NCI-H1436 treated with DMSO at 0.1 percent for 48 hours (cell line): ENCODE measurements around the gene DACT2.

ENCODE experiments used
- DNase-seq: peaks from one replicate; lab custom pipeline; 2025; lab: John Stamatoyannopoulos, UW

The DACT2 gene

DNA sequence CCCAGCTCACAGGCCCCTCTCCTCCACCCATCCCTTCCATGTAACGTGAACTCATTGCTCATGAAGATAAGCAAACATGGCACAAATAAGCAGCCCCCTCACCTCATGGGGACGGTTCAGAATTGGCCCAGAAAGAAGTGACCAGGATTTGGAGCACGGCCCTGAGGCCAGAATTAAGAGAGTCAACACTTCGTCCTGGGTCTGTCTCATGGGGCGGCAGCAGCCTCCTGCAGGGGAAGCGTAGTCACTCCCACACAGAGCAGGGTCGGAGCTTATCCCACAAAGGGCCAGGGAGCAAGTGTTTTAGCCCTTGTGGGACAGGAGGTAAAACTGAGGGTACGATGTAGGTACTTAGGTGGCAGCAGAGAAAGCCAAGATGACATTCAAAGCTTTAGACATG is 28.6 kb upstream of the DACT2 start:
- DNase-seq, result no peak

- DNase-seq, result no peak
These were observed 28.0 kb upstream of the DACT2 start for GRCh38 chr6:168347615-168348014.

GRCh38 chr6:168347053-168347452 is 27.5 kb upstream of the DACT2 start:
- DNase-seq, result no peak

- no peak for DNase-seq
These were observed 26.5 kb upstream of the DACT2 start for GRCh38 chr6:168345896-168346754.

- no peak for DNase-seq
These were observed 25.7 kb upstream of the DACT2 start for GRCh38 chr6:168345266-168345665.

DNA sequence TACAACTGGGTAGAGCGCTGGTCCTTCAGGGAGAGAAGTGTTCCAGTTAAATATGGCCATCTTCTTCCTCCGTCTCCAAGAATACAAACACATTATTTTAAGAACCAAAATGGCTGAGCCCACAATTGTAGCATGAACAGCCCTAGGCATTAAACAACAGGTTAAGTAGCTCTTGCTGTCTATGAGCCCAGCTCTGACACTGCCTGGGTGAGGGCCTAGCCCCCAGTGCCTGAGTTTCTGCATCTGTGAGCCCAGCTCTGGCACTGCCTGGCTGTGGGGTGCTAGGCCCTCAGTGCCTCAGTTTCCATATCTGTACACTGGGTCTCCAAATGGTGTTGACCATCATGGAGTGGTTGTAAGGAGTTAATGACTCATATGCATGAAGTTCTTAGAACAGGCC is 24.8 kb upstream of the DACT2 start:
- no peak for DNase-seq

GRCh38 chr6:168343239-168344150 is 23.9 kb upstream of the DACT2 start:
- no peak for DNase-seq

GRCh38 chr6:168342636-168343035 is 23.1 kb upstream of the DACT2 start:
- no peak for DNase-seq

DNA sequence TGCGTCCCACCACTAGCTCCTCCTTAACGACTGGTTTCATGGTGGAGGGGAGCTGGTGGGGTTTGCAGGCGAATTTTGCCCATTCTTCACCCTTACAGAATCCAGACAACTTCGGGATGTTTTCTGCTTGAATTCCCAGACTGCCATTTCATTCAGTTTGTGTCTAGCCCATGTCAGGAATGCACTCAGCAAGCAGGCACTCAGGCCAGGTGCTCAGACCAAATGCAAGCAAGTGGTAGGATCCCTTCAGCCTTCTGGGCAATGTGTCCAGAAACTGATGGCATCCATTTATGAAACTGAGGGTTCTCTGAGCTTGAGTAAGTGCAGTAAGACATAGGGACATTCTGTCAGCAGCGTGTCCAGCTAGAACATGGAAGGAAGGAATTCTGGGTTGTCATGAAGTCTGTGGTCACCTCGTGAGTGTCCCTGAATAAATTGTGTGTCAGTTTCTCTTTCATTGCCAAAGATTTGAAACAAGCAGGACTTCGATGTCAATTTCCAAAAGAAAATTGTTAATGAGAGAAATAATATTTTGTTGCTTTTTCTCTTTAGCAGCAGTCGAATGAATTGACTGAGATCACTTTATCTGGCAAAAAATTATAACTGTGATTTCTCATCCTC is 21.8 kb upstream of the DACT2 start:
- no peak for DNase-seq

DNA sequence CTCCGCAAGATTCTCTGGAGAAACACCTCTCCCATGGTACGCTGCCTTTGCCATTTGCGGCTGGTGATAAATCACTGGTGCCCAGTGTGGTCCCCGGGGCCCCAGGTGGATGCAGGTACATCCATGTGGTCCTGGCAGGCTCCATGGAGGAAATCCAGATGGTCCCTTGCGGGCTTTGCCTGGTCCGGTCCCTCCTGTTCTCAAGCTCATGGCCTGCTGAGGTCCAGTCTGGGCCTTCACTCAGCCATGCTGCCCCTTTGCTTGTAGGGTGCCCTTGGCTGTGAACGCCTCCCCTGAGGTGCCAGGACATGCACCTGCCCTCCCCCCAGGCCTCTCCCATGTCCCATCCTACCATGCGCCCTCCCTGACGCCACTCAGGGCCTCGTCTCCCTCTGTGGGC is 21.2 kb upstream of the DACT2 start:
- DNase-seq, result no peak

DNA sequence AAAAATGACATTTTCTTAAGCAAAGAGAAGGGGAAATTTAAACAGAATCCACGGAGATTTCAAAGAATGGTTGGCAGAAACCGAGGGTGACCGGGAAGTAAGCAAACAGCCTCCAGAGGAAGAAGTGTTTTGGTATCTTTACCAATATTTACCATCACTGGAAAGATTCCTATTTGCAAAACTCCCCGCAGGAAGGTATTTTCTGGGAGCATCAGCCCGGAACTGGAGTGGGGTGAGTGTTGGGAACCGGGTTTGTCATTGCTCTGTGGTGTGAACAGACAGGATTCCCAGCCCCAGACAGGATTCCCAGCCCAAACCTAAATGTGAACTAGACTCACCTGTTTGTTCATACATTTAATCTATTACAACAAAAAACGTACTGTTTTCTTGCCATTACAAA is 19.2 kb upstream of the DACT2 start:
- no peak for DNase-seq

DNA sequence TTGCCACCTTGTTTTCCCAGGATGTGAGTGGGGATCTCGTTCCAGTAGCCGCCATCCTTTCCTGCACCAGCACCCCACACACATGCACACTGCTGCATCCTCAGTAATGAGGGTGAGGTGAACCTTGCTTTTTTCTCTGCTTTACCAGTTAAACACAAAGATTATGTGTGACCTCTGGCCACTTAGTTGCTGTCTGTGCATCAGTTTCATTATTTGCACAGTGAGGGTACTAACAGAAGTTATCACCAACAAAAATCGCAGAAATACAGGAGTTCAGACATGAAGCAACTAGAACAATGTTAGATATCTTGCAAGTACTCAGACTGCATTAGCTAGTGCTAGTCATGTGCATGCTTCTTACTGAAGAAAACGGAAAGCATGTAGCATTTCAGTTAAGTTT is 17.4 kb upstream of the DACT2 start:
- DNase-seq, result no peak

DNA sequence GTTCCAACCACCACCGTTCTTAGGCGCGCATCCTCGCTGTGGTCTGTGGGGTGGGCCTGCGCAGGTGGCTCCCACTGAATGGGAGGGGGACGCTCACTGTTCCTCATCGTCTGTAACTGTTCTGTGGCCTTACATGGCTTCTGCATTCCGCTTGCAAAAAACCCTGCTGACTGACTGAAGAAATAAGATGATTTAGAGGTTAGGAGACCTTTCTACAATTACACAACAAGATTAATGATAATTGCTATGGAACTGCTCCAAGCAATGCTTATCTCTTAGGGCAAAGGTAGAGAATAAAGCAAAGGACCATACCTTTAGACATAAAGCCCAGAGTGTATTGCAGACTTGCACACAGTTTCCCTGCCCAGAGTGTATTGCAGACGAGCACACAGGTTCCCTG is 14.4 kb upstream of the DACT2 start:
- no peak for DNase-seq

GRCh38 chr6:168333491-168333890 is 13.9 kb upstream of the DACT2 start:
- no peak for DNase-seq

DNA sequence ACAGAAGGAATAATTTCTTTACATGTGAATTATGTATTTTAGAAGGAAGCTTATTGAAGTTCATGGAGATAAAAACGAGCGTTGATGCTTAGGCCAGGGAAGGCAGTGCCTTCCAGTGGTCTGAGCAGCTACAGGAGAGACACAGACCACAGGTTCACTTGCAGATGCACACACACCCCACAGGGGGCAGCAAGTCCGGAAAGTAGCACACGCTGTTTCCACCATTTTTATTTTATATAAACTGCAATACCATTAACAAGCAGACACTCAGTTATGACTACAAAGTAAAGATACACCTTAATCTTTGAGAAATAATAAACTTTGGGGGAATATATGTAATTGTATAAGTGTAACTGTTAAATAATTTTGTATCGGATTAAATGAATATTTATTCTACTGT is 13.5 kb upstream of the DACT2 start:
- DNase-seq, result no peak

- DNase-seq, result no peak
These were observed 12.4 kb upstream of the DACT2 start for GRCh38 chr6:168332020-168332419.

DNA sequence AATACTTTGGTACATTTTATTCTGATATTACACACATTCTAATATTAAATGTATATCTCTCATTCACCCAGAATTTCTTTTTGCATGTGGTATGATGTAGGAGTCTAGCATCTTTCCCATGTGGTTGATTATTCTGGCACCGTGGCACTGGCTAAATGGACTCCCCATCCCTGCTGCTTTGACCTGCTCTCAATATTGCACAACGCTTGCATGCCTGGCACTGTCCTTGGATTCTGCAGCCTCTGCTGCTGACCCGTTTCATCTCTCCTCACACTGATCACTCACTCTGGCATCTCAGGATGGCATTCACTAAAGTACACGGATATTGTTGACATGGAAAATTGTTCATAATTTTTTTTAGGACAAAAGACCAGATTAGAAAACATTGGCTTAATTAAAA is 11.5 kb upstream of the DACT2 start:
- DNase-seq, result no peak

DNA sequence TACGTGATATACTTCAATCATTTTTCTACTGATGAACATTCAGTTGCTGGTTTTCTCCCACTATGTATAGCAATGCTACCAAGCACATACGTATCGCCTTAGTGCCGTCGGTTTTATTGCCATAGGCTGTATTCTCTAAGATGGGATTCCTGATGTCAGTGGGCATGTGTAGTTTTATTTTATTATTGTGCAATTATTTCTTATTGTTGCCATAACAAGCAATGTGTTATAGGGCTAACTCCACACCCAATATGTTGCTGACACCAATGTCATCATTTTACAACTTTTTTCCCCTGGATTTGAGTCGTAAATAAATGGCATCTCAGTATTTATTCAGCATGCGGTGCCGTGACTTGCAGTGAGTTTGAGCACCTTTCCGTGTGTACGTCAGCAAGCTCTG is 10.8 kb upstream of the DACT2 start:
- DNase-seq, result no peak

DNA sequence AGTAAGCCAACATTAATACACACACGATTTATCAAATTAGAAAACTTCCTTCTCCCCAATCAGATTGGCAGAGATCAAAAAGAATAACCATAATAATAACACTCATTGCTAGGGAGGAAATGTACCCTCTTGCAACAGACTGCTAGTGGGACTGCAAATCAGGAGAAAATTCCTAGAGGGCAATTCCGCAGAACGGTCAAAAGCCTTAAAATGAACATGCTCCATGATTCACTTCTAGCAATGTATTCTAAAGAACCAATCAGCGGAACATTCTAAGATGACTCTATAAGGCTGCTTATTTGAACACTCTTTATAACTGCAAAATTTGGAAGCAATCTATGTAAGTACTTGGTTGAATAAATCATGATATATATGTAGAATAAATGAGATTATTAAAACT is 8.5 kb upstream of the DACT2 start:
- no peak for DNase-seq

DNA sequence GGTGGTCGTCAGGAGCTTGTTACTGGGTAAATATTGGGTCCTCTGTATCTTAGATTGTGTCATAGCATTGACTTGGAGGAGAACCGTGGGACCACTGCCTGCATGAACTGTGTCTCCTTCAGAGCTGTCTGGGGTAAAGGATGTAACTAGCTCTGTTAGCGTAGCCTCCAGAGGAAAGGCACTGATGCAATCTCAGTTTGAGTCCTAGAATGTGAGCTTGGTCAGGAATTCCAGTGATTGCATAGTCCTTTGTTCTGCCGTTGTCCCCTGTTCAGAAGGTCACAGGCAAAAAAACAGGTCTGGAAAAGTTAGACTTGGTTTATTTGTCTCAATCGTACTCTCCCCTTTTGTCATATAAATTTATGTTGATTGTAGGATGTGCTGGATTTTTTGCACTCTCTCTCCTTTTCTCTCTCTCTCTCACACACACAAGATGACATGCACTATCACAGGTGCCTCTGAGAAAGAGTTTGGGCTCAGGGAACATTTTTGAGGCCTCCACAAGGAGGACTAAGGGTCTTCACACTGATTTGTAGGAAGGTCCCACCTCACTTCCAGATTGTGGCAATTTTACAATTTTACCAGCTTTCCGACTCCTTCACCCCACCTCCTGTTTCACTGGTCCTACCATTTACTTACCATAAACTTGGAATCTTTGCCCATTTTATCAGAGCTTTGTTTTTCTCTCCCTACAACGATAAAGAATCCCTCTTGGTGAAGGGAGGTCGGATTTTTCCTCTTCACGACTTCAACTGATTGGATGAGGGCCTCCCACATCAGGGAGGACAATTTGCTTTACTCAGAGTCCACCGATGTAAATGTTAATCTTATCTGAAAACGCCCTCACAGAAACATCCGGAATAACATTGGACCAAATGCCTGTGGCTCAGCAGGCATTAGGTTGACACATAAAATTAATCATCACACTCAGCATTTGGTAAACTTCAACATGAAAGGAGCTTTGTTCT is 7.0 kb upstream of the DACT2 start:
- no peak for DNase-seq

- no peak for DNase-seq
These were observed 3.4 kb upstream of the DACT2 start for GRCh38 chr6:168322966-168323365.

- DNase-seq, result no peak
These were observed 1.1 kb upstream of the DACT2 start for GRCh38 chr6:168320634-168321033.
